Kidney epithelial cell (primary cell): ENCODE results near the gene CFD. TPM values are rescaled to one million over a fixed set of nuclear protein-coding genes. Genes with fewer than 3 reads are reported as not detected.

Source experiments
- DNase-seq: peaks from one replicate; pipeline ENCODE4 v3.0.0-alpha.2; 2010; ENCODE audit warnings: low read depth
- H3K27me3 ChIP-seq: 2 replicates; pipeline ENCODE4 v1.6.0; 2011; ENCODE audit warnings: low read length; ENCODE audit not compliant: control insufficient read depth, insufficient read depth
- H3K36me3 ChIP-seq: 2 replicates; pipeline ENCODE4 v1.5.1; 2011; ENCODE audit warnings: low read length; ENCODE audit not compliant: control insufficient read depth, insufficient read depth
- H3K4me3 ChIP-seq: 2 replicates; pipeline ENCODE4 v1.5.1; 2011; ENCODE audit warnings: low read depth, mild to moderate bottlenecking, control low read depth, low read length
- CTCF ChIP-seq: IDR thresholded peaks from 2 replicates; pipeline ENCODE4 v1.5.1; 2011; ENCODE audit warnings: mild to moderate bottlenecking, moderate library complexity, low read length, control low read depth, inconsistent platforms; ENCODE audit not compliant: insufficient read depth, poor library complexity, severe bottlenecking
- total RNA-seq: library from RNA; depleted of rRNA; stranded (reverse); fragments of >200 nt; gene quantifications from 2 replicates; pipeline ENCODE4 v1.2.3, GENCODE V29; 2015

The CFD gene
- total RNA-seq, 1 donor from 2014 or later: 1.3 TPM

- Histone ChIP-seq H3K36me3 (peaks cover 5% of the 10 kb centered on the region), H3K27me3 (no peaks in the 10 kb centered on the region), H3K4me3 (no peak overlapping the region)
- DNase-seq: no peak
- no peak for TF ChIP-seq CTCF
Observed at GRCh38 chr19:901216-902092, 42.0 kb downstream of the CFD start.

GRCh38 chr19:902093-902370, 42.6 kb downstream of the CFD start:
- no peak for DNase-seq
- peaks cover 5% of the 10 kb centered on the region for H3K36me3 ChIP-seq
- TF ChIP-seq CTCF: no peak
- H3K4me3 ChIP-seq: no peak overlapping the region
- H3K27me3 ChIP-seq: no peaks in the 10 kb centered on the region

GRCh38 chr19:902446-903226, 43.2 kb downstream of the CFD start:
- peaks cover 3% of the 10 kb centered on the region for H3K36me3 ChIP-seq
- no peak for TF ChIP-seq CTCF
- no peaks in the 10 kb centered on the region for H3K27me3 ChIP-seq
- DNase-seq: no peak
- H3K4me3 ChIP-seq: no peak overlapping the region

- Histone ChIP-seq H3K4me3 (no peak overlapping the region), H3K27me3 (no peaks in the 10 kb centered on the region), H3K36me3 (peaks cover 3% of the 10 kb centered on the region)
- TF ChIP-seq CTCF: no peak
- DNase-seq: no peak
Observed at GRCh38 chr19:903266-903797, 43.9 kb downstream of the CFD start.

GRCh38 chr19:904545-904944, 45.1 kb downstream of the CFD start:
- TF ChIP-seq CTCF: no peak
- no peak for DNase-seq
- Histone ChIP-seq H3K36me3 (peaks cover 3% of the 10 kb centered on the region), H3K4me3 (no peak overlapping the region), H3K27me3 (no peaks in the 10 kb centered on the region)
